Measurements from ENCODE around the gene SLC22A4. TPM values are rescaled to one million over a fixed set of nuclear protein-coding genes. Genes with fewer than 3 reads are reported as not detected.

SLC22A4 gene
- total RNA-seq, 4 donors from 2014 or later, result 1.9 to 4.2 (median 2.5) TPM

GRCh38 chr5:132339502-132339901, 45.3 kb downstream of the SLC22A4 start:
- DNase-seq (ENCODE audit: low spot score in 2 of 2), result no peak
- Histone ChIP-seq H3K36me3 (peaks cover 0 to 47% (median 0%) of the 10 kb centered on the region in 3 donors), H3K4me3 (no peak overlapping the region), H3K4me1 (no peaks in the 10 kb centered on the region), H3K9me3 (no peaks in the 10 kb centered on the region), H3K27me3 (no peaks in the 10 kb centered on the region), H3K27ac (no peak overlapping the region)
- TF ChIP-seq EP300 (IDR thresholded peaks at IDR 0.05) (no peak), POLR2A (IDR thresholded peaks at IDR 0.05) (no peak)
- TF ChIP-seq, protein P1, sequence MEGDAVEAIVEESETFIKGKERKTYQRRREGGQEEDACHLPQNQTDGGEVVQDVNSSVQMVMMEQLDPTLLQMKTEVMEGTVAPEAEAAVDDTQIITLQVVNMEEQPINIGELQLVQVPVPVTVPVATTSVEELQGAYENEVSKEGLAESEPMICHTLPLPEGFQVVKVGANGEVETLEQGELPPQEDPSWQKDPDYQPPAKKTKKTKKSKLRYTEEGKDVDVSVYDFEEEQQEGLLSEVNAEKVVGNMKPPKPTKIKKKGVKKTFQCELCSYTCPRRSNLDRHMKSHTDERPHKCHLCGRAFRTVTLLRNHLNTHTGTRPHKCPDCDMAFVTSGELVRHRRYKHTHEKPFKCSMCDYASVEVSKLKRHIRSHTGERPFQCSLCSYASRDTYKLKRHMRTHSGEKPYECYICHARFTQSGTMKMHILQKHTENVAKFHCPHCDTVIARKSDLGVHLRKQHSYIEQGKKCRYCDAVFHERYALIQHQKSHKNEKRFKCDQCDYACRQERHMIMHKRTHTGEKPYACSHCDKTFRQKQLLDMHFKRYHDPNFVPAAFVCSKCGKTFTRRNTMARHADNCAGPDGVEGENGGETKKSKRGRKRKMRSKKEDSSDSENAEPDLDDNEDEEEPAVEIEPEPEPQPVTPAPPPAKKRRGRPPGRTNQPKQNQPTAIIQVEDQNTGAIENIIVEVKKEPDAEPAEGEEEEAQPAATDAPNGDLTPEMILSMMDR (IDR thresholded peaks at IDR 0.05), result no peak

DNA sequence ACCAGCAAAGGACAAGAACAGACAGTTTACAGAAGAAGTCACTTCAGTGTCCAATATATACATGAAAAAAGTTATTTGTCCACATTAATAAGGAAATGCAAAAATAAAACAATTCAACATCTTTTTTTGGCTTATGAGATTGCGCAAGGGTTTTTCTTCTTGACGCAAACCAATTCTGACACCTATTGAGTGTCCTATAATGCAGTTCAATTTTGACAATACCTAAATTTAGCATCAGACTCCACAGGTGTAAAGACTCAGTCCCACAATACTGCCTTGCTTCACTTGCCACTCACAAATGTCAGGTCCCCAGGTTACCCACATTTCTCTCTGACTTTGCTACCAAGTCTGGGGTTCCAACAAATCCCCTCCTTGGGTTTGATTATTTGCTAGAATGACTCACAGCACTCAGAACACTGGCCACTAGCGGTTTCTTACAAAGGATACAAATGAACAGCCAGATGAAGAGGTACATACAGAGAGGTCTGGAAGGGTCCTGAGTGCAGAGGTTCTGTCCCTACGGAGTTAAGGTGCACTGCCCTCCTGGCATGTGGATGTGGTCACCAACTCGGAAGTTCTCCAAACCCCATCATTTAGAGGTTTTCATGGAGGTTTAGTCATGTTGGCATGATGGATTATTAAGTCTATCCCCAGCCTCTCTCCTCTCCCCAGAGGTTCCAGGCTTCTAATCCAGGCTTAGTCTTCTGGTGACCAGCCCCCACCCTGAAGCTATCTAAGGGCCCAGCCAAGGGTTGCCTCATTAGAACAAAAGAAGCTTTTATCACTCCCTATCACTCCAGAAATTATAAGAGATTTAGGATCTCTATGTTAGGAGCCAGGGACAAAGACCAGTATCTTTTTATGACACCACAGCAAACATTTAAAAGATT, 48.3 kb downstream of the SLC22A4 start:
- no peak overlapping the region for H3K4me3 ChIP-seq
- 64 to 65% methylated on average over 5 of the region's 5 CpGs for WGBS, 2 donors

GRCh38 chr5:132344775-132345514, 50.8 kb downstream of the SLC22A4 start:
- Histone ChIP-seq H3K4me3 (no peak overlapping the region), H3K27ac (no peak overlapping the region), H3K36me3 (peaks cover 0 to 40% (median 8%) of the 10 kb centered on the region in 3 donors), H3K27me3 (no peaks in the 10 kb centered on the region), H3K9me3 (peaks cover 0 to 9% (median 0%) of the 10 kb centered on the region in 4 donors), H3K4me1 (no peaks in the 10 kb centered on the region)
- WGBS, 2 donors, result 72 to 74% methylated on average over 5 of the region's 5 CpGs
- DNase-seq (ENCODE audit: low spot score in 2 of 2), result no peak
- TF ChIP-seq POLR2A (IDR thresholded peaks at IDR 0.05), result no peak
- TF ChIP-seq EP300 (IDR thresholded peaks at IDR 0.05), result no peak
- TF ChIP-seq, protein P1 (IDR thresholded peaks at IDR 0.05), result no peak

More for the DNA sequence above, 48.3 kb downstream of the SLC22A4 start:
- H3K36me3 ChIP-seq, result peaks cover 0 to 34% (median 0%) of the 10 kb centered on the region in 3 donors
- TF ChIP-seq, protein P1 (IDR thresholded peaks at IDR 0.05), result no peak
- no peak for TF ChIP-seq POLR2A (IDR thresholded peaks at IDR 0.05)
- no peak for TF ChIP-seq EP300 (IDR thresholded peaks at IDR 0.05)
- DNase-seq (ENCODE audit: low spot score in 2 of 2), result no peak
- H3K27me3 ChIP-seq, result no peaks in the 10 kb centered on the region
- H3K9me3 ChIP-seq, result no peaks in the 10 kb centered on the region
- H3K4me1 ChIP-seq, result no peaks in the 10 kb centered on the region
- H3K27ac ChIP-seq, result no peak overlapping the region

DNA sequence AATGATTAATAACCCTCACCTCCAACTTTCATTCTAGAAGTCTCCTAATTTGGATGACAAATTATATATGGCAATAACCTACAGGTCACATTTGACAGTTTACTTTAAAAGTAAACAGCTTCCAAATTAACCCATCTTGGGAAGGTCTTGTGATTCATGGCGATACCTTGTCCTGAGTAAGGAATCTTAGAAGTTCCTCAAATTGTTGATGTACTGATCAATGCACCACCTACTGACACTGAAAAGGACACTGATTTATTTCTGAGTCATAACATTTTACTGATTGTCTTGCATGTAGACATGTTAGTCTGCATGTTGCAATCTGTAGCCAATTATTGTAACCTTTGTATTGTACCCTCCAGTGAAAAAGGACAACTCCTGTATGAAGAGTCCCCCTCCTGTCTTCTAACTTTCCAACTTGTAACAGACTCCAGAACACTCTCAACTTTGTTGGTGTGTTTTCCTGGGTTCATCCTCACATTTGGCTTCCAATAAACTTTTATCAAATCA, 59.3 kb downstream of the SLC22A4 start:
- peaks cover 0 to 9% (median 0%) of the 10 kb centered on the region in 4 donors for H3K9me3 ChIP-seq
- no peaks in the 10 kb centered on the region for H3K4me1 ChIP-seq
- no peaks in the 10 kb centered on the region for H3K27me3 ChIP-seq
- H3K36me3 ChIP-seq, result peaks cover 0 to 19% (median 8%) of the 10 kb centered on the region in 3 donors
- WGBS, 2 donors, result 97 to 100% methylated on average over 1 of the region's 1 CpG
- no peak overlapping the region for H3K4me3 ChIP-seq
- no peak for DNase-seq (ENCODE audit: low spot score in 2 of 2)
- TF ChIP-seq EP300 (IDR thresholded peaks at IDR 0.05), result no peak
- TF ChIP-seq, protein P1 (IDR thresholded peaks at IDR 0.05), result no peak
- TF ChIP-seq POLR2A (IDR thresholded peaks at IDR 0.05), result no peak
- H3K27ac ChIP-seq, result no peak overlapping the region
